Colonic mucosa (tissue), 4 donors: ENCODE measurements around the gene ERI2. TPM values are rescaled to one million over a fixed set of nuclear protein-coding genes. Genes with fewer than 3 reads are reported as not detected.
"Not testable (repeated sequence)": the region's sequence is repeated elsewhere in the genome, so short reads cannot be mapped to it uniquely, and the experiment has no call there.

Experiments used
- DNase-seq: peaks from one replicate; pipeline ENCODE4 v3.0.0-alpha.2; 2020
- H3K27ac ChIP-seq: fragments of 200-600 bp; one replicate; pipeline ENCODE4 v1.8.0; 2021
- H3K27me3 ChIP-seq: fragments of 200-600 bp; one replicate; pipeline ENCODE4 v1.8.0; 2021
- H3K36me3 ChIP-seq: fragments of 200-600 bp; one replicate; pipeline ENCODE4 v1.8.0; 2021
- H3K4me1 ChIP-seq: fragments of 200-600 bp; one replicate; pipeline ENCODE4 v1.8.0; 2021; ENCODE audit warnings: mild to moderate bottlenecking
- H3K4me3 ChIP-seq: fragments of 200-600 bp; one replicate; pipeline ENCODE4 v1.8.0; 2021
- H3K9ac ChIP-seq, 2 donors: one replicate each; pipeline ENCODE4 v1.7.0; 2013; ENCODE audit warnings: control low read depth in 2 of 2, low read depth in 2 of 2, low read length in 2 of 2
- H3K9me3 ChIP-seq: fragments of 200-600 bp; one replicate; pipeline ENCODE4 v1.8.0; 2021
- CTCF ChIP-seq: fragments of 200-600 bp; IDR thresholded peaks from one replicate; pipeline ENCODE4 v1.8.0; 2022; ENCODE audit warnings: antibody characterized with exemption, mild to moderate bottlenecking
- intact Hi-C: fragments of 100-400 bp; cut with DNase I; formaldehyde crosslinking; loops from one replicate; pipeline ENCODE4 v1.14.1; 2022
- total RNA-seq, 2 donors: library from RNA; stranded (reverse); fragmentation: NEBNext Ultra II Directional in 1 of 2; extraction: Animal tissue kit (Norgen Biotek cat#: 25700) in 1 of 2; gene quantifications; one replicate each; pipeline ENCODE4 v1.2.1, GENCODE V29; 2021
- donor health status: healthy.
- donor health status: DM: no; HTN: no; CAD: no.
- donor health status: DM: no; HTN: no; CAD: no.

The ERI2 gene
- total RNA-seq, 2 donors from 2014 or later = 28.7 to 43.8 TPM

DNA sequence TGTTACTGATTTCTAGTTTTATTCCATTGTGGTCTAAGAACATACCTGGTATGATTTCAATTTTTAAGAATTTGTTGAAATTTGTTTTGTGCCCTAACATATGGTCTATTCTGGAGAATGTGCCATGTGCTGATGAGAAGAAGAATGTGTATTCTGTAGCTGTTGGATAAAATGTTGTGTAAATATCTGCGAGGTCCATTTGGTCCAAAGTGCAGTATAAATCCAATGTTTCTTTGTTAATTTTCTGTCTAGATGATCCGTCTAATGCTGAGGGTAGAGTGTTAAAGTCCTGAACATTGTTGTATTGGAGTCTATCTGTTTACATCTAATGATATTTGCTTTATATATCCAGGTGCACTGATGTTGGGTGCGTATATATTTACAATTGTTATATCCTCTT lies 32.6 kb downstream of the ERI2 start:
- intact Hi-C loops = no loop called here
- Histone ChIP-seq H3K27me3 (no peaks in the 10 kb centered on the region), H3K9ac (no peak overlapping the region), H3K9me3 (no peaks in the 10 kb centered on the region), H3K27ac (no peak overlapping the region), H3K4me3 (no peak overlapping the region), H3K36me3 (no peaks in the 10 kb centered on the region), H3K4me1 (no peaks in the 10 kb centered on the region)
- DNase-seq = no peak
- no peak for TF ChIP-seq CTCF

DNA sequence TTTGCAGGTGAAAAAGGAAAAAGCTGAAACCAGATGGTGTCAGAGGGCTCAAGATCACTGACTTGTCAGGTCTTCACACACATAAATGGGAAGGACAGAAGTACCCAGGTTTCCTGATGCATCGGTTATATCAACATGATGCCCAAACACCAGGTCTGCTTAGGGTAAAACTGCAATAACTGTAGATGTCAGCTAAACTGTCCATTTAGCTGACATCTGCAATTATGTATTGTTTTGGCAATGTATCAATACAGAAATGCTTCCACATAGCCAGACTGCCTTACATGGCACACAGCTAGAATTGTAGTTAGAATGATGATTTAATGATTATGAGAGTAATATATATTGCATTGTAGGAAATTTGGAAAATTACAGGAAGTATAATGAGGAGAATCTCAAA lies 37.5 kb downstream of the ERI2 start:
- Histone ChIP-seq H3K4me3 (no peak overlapping the region), H3K36me3 (no peaks in the 10 kb centered on the region), H3K27ac (no peak overlapping the region), H3K9me3 (no peaks in the 10 kb centered on the region), H3K27me3 (no peaks in the 10 kb centered on the region), H3K9ac (no peak overlapping the region), H3K4me1 (no peaks in the 10 kb centered on the region)
- intact Hi-C loops = no loop called here
- DNase-seq = no peak
- no peak for TF ChIP-seq CTCF

DNA sequence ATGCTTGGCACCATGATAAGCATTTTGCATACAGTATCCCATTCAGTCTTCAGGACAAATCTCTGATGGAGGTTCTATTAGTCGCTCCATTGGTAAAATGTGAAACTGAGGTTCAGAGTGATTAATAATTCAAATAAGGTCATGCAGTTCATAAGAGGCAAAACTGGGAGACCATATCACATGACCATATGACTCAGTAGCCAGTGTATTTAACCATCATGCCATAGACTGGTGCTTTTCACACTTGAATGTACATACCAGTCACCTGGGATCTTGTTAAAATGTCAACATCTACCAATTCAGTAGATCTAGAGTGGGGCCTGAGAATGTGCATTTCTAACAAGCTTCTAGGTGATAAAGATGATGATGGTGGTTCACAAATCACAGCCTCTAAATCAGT lies 38.2 kb downstream of the ERI2 start:
- Histone ChIP-seq H3K4me1 (no peaks in the 10 kb centered on the region), H3K36me3 (no peaks in the 10 kb centered on the region), H3K9ac (no peak overlapping the region), H3K4me3 (no peak overlapping the region), H3K27me3 (no peaks in the 10 kb centered on the region), H3K9me3 (no peaks in the 10 kb centered on the region), H3K27ac (no peak overlapping the region)
- DNase-seq = no peak
- no peak for TF ChIP-seq CTCF
- intact Hi-C loops = no loop called here

DNA sequence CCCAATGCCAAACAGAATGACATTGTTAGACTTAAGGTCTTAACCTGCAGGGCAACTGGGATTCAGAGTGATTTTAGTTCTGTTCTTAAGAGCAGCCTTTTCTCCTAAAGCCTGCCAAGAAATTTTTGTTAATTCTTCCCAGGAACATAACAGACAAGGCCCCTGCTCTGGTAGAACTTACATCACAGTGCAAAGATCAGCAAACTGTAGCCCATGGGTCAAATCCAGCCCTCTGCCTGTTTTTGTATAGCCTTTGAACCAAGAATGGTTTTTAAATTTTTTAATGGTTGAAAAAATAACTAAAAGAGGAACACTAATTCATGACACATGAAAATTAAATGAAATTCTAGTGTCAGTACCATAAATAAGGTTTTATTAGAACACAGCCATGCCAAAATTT lies 38.7 kb downstream of the ERI2 start:
- Histone ChIP-seq H3K9ac (no peak overlapping the region), H3K36me3 (no peaks in the 10 kb centered on the region), H3K4me3 (no peak overlapping the region), H3K9me3 (no peaks in the 10 kb centered on the region), H3K27ac (no peak overlapping the region), H3K27me3 (no peaks in the 10 kb centered on the region), H3K4me1 (no peaks in the 10 kb centered on the region)
- no peak for TF ChIP-seq CTCF
- DNase-seq = no peak
- intact Hi-C loops = no loop called here

GRCh38 chr16:20766294-20766693 lies 40.0 kb downstream of the ERI2 start:
- no peaks in the 10 kb centered on the region for H3K9me3 ChIP-seq
- H3K36me3 ChIP-seq = no peaks in the 10 kb centered on the region
- H3K4me3 ChIP-seq = no peak overlapping the region
- H3K9ac ChIP-seq = no peak overlapping the region
- DNase-seq = no peak
- no peak overlapping the region for H3K27ac ChIP-seq
- H3K4me1 ChIP-seq = no peaks in the 10 kb centered on the region
- H3K27me3 ChIP-seq = no peaks in the 10 kb centered on the region
- no peak for TF ChIP-seq CTCF
- intact Hi-C loops = no loop called here

- intact Hi-C loops = no loop called here
- Histone ChIP-seq H3K9ac (no peak overlapping the region), H3K27ac (no peak overlapping the region), H3K4me3 (no peak overlapping the region), H3K36me3 (no peaks in the 10 kb centered on the region), H3K4me1 (no peaks in the 10 kb centered on the region), H3K9me3 (no peaks in the 10 kb centered on the region), H3K27me3 (no peaks in the 10 kb centered on the region)
- no peak for TF ChIP-seq CTCF
- DNase-seq = no peak
Measured at GRCh38 chr16:20765732-20766131, 40.5 kb downstream of the ERI2 start.

GRCh38 chr16:20764448-20764847 lies 41.8 kb downstream of the ERI2 start:
- H3K36me3 ChIP-seq, H3K9ac ChIP-seq, H3K4me3 ChIP-seq, intact Hi-C loops, H3K9me3 ChIP-seq, H3K4me1 ChIP-seq, H3K27me3 ChIP-seq: not testable (repeated sequence)
- H3K27ac ChIP-seq = peak overlapping the region; percentile 81
- peak; percentile 20 for DNase-seq
